Tibial artery (tissue), 4 donors: Measurements from ENCODE around the gene CASK.

Source experiments
- DNase-seq, 2 donors: peaks; one replicate each; pipeline ENCODE4 v3.0.0-alpha.2; 2019
- H3K27ac ChIP-seq, 2 donors: fragments of 200-600 bp; sonication (generic) in 1 of 2; 1 replicate in 1 of 2; 2 replicates in 1 of 2; pipeline ENCODE4 v1.5.1; 2018 to 2019; ENCODE audit warnings: mild to moderate bottlenecking in 1 of 2
- H3K27me3 ChIP-seq, 2 donors: fragments of 200-600 bp; sonication (generic) in 1 of 2; one replicate each; pipeline versions ENCODE4 v1.5.1 to v1.6.0; 2016 to 2019
- H3K36me3 ChIP-seq, 3 donors: fragments of 200-600 bp; sonication (generic) in 2 of 3; one replicate each; pipeline ENCODE4 v1.5.1; 2016 to 2019; ENCODE audit warnings: mild to moderate bottlenecking in 2 of 3
- H3K4me1 ChIP-seq, 4 donors: fragments of 200-600 bp; sonication (generic) in 2 of 4; 1 replicate in 3 of 4; 2 replicates in 1 of 4; pipeline ENCODE4 v1.5.1; 2016 to 2019
- H3K4me3 ChIP-seq, 2 donors: fragments of 200-600 bp; sonication (generic) in 1 of 2; 1 replicate in 1 of 2; 2 replicates in 1 of 2; pipeline ENCODE4 v1.5.1; 2018 to 2019; ENCODE audit warnings: mild to moderate bottlenecking in 2 of 2
- H3K9me3 ChIP-seq, 3 donors: fragments of 200-600 bp; sonication (generic) in 1 of 3; one replicate each; pipeline ENCODE4 v1.5.1; 2016 to 2019
- intact Hi-C: fragments of 100-400 bp; cut with DNase I; formaldehyde crosslinking; loops from one replicate; pipeline ENCODE4 v1.15.0; 2023; ENCODE audit warnings: low total_unique reads
- TF ChIP-seq, protein P1 (sequence below), 2 experiments: fragments of 200-600 bp in 1 of 2; fragments of 450-650 bp in 1 of 2; IDR thresholded peaks; one replicate each; pipeline ENCODE4 v1.5.1; 2017 to 2019; ENCODE audit warnings: antibody characterized with exemption in 2 of 2, mild to moderate bottlenecking in 1 of 2, moderate library complexity in 1 of 2

The CASK gene

DNA sequence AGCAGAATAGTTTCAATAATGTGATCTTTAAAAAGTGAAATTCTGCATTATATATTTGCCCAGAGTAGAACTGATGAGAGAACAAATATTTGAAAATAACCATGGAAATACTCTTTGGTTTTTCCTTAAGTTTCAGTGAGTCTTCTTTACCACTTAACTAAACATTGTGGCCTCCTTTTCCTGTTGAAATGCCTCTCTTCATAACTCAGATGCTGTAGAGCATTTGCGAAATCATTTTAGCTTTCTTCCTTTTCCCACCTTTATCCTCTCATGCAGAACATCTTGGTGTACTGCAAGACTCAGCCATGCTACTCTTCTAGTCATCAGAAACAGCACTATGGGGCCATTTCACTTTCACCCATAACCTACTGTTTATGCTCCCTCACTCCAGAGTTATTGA lies 48.2 kb downstream of the CASK start:
- H3K4me1 ChIP-seq: peaks cover 0 to 7% (median 0%) of the 10 kb centered on the region in 4 donors
- H3K9me3 ChIP-seq: no peaks in the 10 kb centered on the region
- no peaks in the 10 kb centered on the region for H3K36me3 ChIP-seq
- H3K27ac ChIP-seq: no peak overlapping the region
- H3K4me3 ChIP-seq: no peak overlapping the region
- H3K27me3 ChIP-seq: no peaks in the 10 kb centered on the region
- intact Hi-C loops: no loop called here
- TF ChIP-seq, protein P1, sequence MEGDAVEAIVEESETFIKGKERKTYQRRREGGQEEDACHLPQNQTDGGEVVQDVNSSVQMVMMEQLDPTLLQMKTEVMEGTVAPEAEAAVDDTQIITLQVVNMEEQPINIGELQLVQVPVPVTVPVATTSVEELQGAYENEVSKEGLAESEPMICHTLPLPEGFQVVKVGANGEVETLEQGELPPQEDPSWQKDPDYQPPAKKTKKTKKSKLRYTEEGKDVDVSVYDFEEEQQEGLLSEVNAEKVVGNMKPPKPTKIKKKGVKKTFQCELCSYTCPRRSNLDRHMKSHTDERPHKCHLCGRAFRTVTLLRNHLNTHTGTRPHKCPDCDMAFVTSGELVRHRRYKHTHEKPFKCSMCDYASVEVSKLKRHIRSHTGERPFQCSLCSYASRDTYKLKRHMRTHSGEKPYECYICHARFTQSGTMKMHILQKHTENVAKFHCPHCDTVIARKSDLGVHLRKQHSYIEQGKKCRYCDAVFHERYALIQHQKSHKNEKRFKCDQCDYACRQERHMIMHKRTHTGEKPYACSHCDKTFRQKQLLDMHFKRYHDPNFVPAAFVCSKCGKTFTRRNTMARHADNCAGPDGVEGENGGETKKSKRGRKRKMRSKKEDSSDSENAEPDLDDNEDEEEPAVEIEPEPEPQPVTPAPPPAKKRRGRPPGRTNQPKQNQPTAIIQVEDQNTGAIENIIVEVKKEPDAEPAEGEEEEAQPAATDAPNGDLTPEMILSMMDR (IDR thresholded peaks at IDR 0.05): no peak
- no peak for DNase-seq

DNA sequence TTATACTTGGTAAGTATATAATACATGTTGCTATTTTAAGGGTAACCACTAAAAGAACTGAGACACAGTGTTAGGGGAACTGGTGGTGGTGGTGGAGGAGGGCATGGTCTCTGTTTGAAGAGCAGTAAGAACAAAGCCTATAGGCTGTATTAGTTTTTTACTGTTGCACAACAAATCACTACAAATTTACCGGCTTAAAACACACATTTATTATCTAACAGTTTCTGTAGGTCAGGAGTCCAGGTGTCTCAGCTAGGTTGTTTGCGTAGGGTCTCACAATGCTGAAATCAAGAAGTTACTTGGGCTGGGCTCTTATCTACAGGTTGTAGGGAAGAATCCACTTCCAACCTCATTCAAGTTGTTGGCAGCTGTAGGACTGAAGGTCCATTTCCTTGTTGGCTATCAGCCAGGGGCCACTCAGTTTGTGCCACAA lies 52.6 kb downstream of the CASK start:
- H3K4me1 ChIP-seq: no peaks in the 10 kb centered on the region
- TF ChIP-seq, protein P1 (IDR thresholded peaks at IDR 0.05): no peak
- no peak for DNase-seq
- no peaks in the 10 kb centered on the region for H3K9me3 ChIP-seq
- no peak overlapping the region for H3K4me3 ChIP-seq
- intact Hi-C loops: no loop called here
- H3K27ac ChIP-seq: no peak overlapping the region
- no peaks in the 10 kb centered on the region for H3K27me3 ChIP-seq
- no peaks in the 10 kb centered on the region for H3K36me3 ChIP-seq

DNA sequence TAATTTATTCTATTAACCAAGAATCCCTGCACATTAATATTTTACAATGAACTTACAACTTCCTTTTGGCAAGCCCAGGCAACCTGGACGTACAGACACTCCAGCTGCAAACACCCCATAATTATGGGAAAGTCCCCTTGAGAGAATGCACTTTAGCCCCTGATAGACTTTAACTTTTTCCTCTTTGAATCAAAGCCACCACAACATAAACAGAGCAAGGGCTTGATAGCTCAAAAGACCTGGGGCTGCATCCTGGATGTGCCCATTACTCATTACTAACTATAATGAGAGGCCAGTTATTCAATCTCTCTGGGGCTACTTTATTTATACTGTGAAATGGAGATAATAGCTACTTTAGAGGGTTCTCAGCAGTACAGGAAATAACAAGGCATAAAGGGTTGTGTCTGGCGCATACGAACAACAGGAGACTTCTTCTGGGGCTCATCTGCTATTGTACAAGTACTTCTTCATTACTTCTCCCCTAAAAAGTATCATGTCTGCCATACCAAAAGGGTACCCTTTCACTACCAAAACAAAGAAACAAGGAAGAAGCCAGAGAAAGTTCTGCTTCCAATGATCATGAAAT lies 54.9 kb downstream of the CASK start:
- Histone ChIP-seq H3K27ac (no peak overlapping the region), H3K4me1 (no peaks in the 10 kb centered on the region), H3K27me3 (no peaks in the 10 kb centered on the region), H3K9me3 (no peaks in the 10 kb centered on the region), H3K36me3 (no peaks in the 10 kb centered on the region), H3K4me3 (no peak overlapping the region)
- DNase-seq: no peak
- TF ChIP-seq, protein P1 (IDR thresholded peaks at IDR 0.05): no peak
- intact Hi-C loops: no loop called here

DNA sequence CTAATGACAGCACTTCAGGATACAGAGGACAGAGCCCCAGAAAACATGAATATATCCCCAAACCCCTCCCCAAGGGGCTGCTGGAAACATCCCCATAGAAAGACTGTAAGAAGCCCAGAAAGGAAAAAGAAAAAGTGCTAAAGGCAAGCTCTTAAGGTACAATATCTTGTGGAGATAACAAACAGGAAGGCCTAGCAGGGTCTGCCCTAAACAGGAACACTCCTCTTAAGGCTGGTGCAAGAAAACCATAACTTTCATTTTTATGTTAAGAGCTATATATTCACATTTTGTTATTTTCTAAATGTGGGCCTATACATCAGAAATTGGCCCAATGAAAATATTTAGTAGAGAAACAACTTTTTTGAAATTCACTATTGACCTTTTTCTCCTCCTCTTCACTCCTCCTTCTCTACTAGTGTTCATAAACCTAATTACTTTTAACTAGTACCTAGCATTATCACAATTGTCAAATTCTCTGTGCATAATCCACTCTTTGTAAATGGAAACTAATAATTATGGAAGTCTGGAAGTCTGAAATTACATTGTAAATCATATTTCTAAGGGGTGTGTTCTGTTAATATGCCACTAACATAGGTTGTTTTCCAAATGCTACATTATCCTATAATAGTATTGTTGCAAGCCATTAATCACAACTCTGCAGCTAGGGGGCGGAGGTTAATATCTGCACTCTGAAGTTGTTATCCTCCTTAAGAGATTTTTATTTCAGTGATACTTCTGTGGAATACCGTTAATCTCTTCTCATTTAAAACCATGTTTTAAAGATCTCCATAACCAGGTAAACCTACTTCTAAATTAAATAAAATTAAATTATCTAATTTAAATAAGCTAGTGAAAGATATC lies 59.8 kb downstream of the CASK start:
- intact Hi-C loops: no loop called here
- no peaks in the 10 kb centered on the region for H3K27me3 ChIP-seq
- TF ChIP-seq, protein P1 (IDR thresholded peaks at IDR 0.05): no peak
- H3K9me3 ChIP-seq: no peaks in the 10 kb centered on the region
- no peaks in the 10 kb centered on the region for H3K36me3 ChIP-seq
- no peak overlapping the region for H3K4me3 ChIP-seq
- H3K27ac ChIP-seq: no peak overlapping the region
- no peaks in the 10 kb centered on the region for H3K4me1 ChIP-seq
- no peak for DNase-seq

DNA sequence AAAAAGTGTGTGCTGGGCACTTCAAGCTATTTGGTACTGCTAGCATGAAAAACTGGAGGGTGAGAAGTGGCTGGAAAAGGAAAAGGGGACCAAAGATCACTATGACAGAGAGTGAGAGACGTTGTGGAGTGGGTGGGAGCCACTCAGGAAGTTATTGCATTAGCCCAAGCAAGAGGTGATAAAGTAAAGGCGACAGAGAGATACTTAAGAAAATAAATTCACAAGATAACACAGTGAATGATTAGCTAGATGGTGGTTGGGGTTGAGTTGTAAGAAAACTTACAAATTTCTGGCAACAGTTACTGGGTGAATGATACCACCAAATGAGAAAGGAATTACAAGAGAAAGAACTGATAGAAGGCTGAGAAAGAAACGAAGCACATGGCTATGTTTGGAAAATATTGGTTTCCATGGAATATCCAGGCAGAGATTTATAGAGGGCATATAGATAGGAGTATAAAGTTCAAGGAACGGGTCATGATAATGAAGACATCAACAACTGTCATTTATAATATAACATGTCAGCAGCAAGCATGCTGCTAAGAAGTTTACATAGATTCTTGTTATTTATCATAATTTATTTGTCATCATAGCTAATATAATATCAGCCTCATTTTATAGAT lies 60.7 kb downstream of the CASK start:
- Histone ChIP-seq H3K27me3 (no peaks in the 10 kb centered on the region), H3K4me1 (no peaks in the 10 kb centered on the region), H3K36me3 (no peaks in the 10 kb centered on the region), H3K4me3 (no peak overlapping the region), H3K9me3 (no peaks in the 10 kb centered on the region), H3K27ac (no peak overlapping the region)
- DNase-seq: no peak
- intact Hi-C loops: no loop called here
- TF ChIP-seq, protein P1 (IDR thresholded peaks at IDR 0.05): no peak
